ENCODE measurements around the gene FADS2.
A peak's percentile ranks its signal among the peaks of the same experiment; 100 is the strongest.

Gene FADS2

GRCh38 chr11:61795876-61796526 is 32.1 kb upstream of the FADS2 start:
- no peak for DNase-seq (ENCODE audit: low read depth in 2 of 2)

GRCh38 chr11:61797263-61797944 is 30.7 kb upstream of the FADS2 start:
- peak in 1 of 2 donors; percentile 38 for DNase-seq (ENCODE audit: low read depth in 2 of 2)

- DNase-seq (ENCODE audit: low read depth in 2 of 2), result no peak
These were observed 28.3 kb upstream of the FADS2 start for GRCh38 chr11:61799665-61800284.

- DNase-seq (ENCODE audit: low read depth in 2 of 2), result no peak
These were observed 27.5 kb upstream of the FADS2 start for GRCh38 chr11:61800331-61801281.

- no peak for DNase-seq (ENCODE audit: low read depth in 2 of 2)
These were observed 25.5 kb upstream of the FADS2 start for GRCh38 chr11:61802605-61803004.

- no peak for DNase-seq (ENCODE audit: low read depth in 2 of 2)
These were observed 24.0 kb upstream of the FADS2 start for GRCh38 chr11:61803889-61804647.

- no peak for DNase-seq (ENCODE audit: low read depth in 2 of 2)
These were observed 23.0 kb upstream of the FADS2 start for GRCh38 chr11:61805146-61805545.

- DNase-seq (ENCODE audit: low read depth in 2 of 2), result no peak
These were observed 21.3 kb upstream of the FADS2 start for GRCh38 chr11:61806785-61807184.

- DNase-seq (ENCODE audit: low read depth in 2 of 2), result no peak
These were observed 17.4 kb upstream of the FADS2 start for GRCh38 chr11:61810671-61811175.

GRCh38 chr11:61811831-61812230 is 16.3 kb upstream of the FADS2 start:
- DNase-seq (ENCODE audit: low read depth in 2 of 2), result no peak

GRCh38 chr11:61812736-61813411 is 15.2 kb upstream of the FADS2 start:
- DNase-seq (ENCODE audit: low read depth in 2 of 2), result no peak

- no peak for DNase-seq (ENCODE audit: low read depth in 2 of 2)
These were observed 13.7 kb upstream of the FADS2 start for GRCh38 chr11:61814247-61814957.

- peak in 1 of 2 donors; percentile 38 for DNase-seq (ENCODE audit: low read depth in 2 of 2)
These were observed 12.9 kb upstream of the FADS2 start for GRCh38 chr11:61814958-61815789.

- DNase-seq (ENCODE audit: low read depth in 2 of 2), result peak in 1 of 2 donors; percentile 52
These were observed 12.0 kb upstream of the FADS2 start for GRCh38 chr11:61815790-61816735.

- peak; percentile 71 to 80 for DNase-seq (ENCODE audit: low read depth in 2 of 2)
These were observed 11.2 kb upstream of the FADS2 start, which contains the start of gene FADS1 for GRCh38 chr11:61816736-61817455. TSS of gene FADS1 (minus strand) at chr11:61817003. CDS start at chr11:61816929, 74 bp downstream.

- DNase-seq (ENCODE audit: low read depth in 2 of 2), result no peak
These were observed 10.5 kb upstream of the FADS2 start for GRCh38 chr11:61817471-61818202.

All from stimulated activated CD8-positive, alpha-beta memory T cell treated with anti-CD3 and anti-CD28 coated beads, Interleukin-2, amount 100 ng/mL, for 48 hours (primary cell).